Activated CD8-positive, alpha-beta T cell treated with anti-CD3 and anti-CD28 coated beads for 36 hours (primary cell): Measurements from ENCODE around the gene REPS1. TPM values are rescaled to one million over a fixed set of nuclear protein-coding genes. Genes with fewer than 3 reads are reported as not detected.
A peak's percentile ranks its signal among the peaks of the same experiment; 100 is the strongest.

Source experiments
- ATAC-seq: fragments of 200-7000 bp; cut with Tn5 transposase; one replicate; pipeline ENCODE4 v1.10.0; 2021; ENCODE audit warnings: mild to moderate bottlenecking, moderate library complexity
- CTCF ChIA-PET: fragments of 350-600 bp; sonication (Branson Sonifier 250); formaldehyde crosslinking; loops from one replicate; lab custom pipeline; 2021; ENCODE audit warnings: antibody characterized with exemption; lab: Charles Lee
- POLR2A ChIA-PET: fragments of 350-600 bp; sonication (Branson Sonifier 250); formaldehyde crosslinking; loops from one replicate; lab custom pipeline; 2021; ENCODE audit warnings: antibody characterized with exemption; lab: Charles Lee
- DNase-seq: peaks from one replicate; pipeline ENCODE4 v3.0.0-alpha.2; 2020
- H3K27ac Mint-ChIP-seq: one replicate; pipeline ENCODE4 v1.8.0; 2021; ENCODE audit warnings: mild to moderate bottlenecking, mixed read lengths
- H3K27me3 Mint-ChIP-seq: one replicate; pipeline ENCODE4 v1.8.0; 2021; ENCODE audit warnings: mixed read lengths
- H3K36me3 Mint-ChIP-seq: one replicate; pipeline ENCODE4 v1.8.0; 2021; ENCODE audit warnings: low read depth, mixed read lengths
- H3K4me1 Mint-ChIP-seq: one replicate; pipeline ENCODE4 v1.8.0; 2021; ENCODE audit warnings: low read depth, mixed read lengths
- H3K4me3 Mint-ChIP-seq: one replicate; pipeline ENCODE4 v1.8.0; 2021; ENCODE audit warnings: mild to moderate bottlenecking, moderate library complexity, mixed read lengths
- H3K9me3 Mint-ChIP-seq: one replicate; pipeline ENCODE4 v1.8.0; 2021; ENCODE audit warnings: mixed read lengths
- intact Hi-C: fragments of 100-400 bp; cut with micrococcal nuclease; formaldehyde crosslinking; loops from one replicate; pipeline ENCODE4 v1.10.0; 2022
- total RNA-seq, 2 experiments: library from RNA; stranded (reverse); gene quantifications; one replicate each; pipeline ENCODE4 v1.2.3, GENCODE V29; 2021
- TF ChIP-seq, protein P1 (sequence below): fragments of 200-600 bp; IDR thresholded peaks from one replicate; pipeline ENCODE4 v1.8.0; 2022; ENCODE audit warnings: antibody characterized with exemption, mild to moderate bottlenecking

The REPS1 gene
- total RNA-seq, 2 experiments from 2014 or later = 44.9 to 46.6 TPM

DNA sequence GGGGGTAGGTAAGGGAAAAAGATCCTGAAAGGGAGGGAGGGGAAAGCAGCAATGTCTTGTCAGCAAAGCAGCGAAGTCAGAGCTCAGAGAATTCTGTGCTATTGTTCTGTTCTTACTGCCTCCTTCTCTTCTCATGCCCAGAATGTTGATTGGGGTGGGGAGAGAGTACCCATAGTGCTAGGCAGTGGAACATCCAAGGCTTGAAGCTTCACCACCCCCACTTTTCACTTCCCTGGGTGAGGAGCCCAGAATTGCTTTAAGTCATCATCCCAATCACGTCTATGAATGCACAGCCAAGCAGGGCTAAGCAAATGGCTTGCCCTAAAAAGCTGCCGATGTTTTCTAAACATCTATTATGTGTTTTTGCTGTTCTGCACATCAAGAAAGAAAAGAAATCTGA, 16.5 kb downstream of the REPS1 start:
- Mint-ChIP-seq H3K27ac (no peak overlapping the region), H3K36me3 (peaks cover 6% of the 10 kb centered on the region), H3K4me1 (peaks cover 73% of the 10 kb centered on the region), H3K27me3 (no peaks in the 10 kb centered on the region), H3K9me3 (no peaks in the 10 kb centered on the region), H3K4me3 (no peak overlapping the region)
- ChIA-PET POLR2A (interaction anchor here (1.1 kb wide), 1 partner anchor 13 kb away, joined by 3 read pairs; no protein-coding TSS in a partner anchor), CTCF (interaction anchor here (1.3 to 1.5 kb wide), 2 partner anchors 8 to 11 kb away, joined by 3 to 4 read pairs; no protein-coding TSS in a partner anchor)
- intact Hi-C loops = no loop called here
- peak; percentile 22 for ATAC-seq
- TF ChIP-seq, protein P1, sequence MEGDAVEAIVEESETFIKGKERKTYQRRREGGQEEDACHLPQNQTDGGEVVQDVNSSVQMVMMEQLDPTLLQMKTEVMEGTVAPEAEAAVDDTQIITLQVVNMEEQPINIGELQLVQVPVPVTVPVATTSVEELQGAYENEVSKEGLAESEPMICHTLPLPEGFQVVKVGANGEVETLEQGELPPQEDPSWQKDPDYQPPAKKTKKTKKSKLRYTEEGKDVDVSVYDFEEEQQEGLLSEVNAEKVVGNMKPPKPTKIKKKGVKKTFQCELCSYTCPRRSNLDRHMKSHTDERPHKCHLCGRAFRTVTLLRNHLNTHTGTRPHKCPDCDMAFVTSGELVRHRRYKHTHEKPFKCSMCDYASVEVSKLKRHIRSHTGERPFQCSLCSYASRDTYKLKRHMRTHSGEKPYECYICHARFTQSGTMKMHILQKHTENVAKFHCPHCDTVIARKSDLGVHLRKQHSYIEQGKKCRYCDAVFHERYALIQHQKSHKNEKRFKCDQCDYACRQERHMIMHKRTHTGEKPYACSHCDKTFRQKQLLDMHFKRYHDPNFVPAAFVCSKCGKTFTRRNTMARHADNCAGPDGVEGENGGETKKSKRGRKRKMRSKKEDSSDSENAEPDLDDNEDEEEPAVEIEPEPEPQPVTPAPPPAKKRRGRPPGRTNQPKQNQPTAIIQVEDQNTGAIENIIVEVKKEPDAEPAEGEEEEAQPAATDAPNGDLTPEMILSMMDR = no peak
- DNase-seq = no peak

DNA sequence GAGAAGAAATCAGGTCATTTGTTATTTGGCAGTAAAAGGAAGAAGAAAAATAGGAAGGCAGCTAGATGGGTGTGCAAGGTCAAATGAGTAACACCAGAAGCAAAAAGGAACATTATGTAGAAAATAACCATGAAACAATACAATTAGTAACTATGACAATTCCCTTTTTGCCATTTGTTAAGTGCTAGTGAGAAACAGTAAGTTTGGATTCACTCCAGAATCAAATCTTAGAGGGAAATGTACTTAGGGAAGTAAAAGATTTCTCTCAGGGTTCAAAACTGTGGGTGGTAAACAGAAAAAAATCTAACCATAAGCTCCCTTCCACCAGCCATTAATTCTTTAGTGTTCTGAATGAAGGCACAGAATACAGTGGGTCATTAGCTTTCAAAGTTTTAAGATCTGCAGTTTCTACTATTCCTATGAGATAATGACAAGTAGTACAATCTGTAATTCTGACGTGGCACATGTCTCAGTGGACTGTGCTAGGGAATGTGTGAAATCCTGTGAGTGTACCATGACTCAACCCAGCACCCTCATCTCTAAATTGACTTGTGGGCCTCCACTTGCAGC, 17.1 kb downstream of the REPS1 start:
- no peak overlapping the region for H3K27ac Mint-ChIP-seq
- ATAC-seq (peak; percentile 96), DNase-seq (peak; percentile 52)

DNA sequence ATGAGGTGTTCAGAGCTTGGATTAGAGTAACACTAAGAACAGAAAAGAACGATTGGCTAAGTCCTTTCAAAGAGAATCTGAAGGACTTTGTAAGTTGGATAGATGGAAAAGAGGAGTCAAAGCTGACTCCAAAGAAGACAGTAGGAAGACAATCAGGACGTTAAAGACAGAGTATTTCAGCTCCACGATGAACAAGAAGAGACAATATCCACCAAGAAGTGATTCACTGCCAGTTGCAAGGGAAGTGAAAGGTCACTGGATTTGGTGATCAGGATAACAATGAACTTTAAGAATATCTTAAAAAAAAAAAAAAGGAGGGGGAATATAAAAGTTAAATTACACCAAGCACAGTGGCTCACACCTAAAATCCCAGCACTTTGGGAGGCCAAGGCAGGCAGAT, 17.9 kb downstream of the REPS1 start:
- Mint-ChIP-seq H3K4me1 (peaks cover 64% of the 10 kb centered on the region), H3K27ac (no peak overlapping the region), H3K4me3 (no peak overlapping the region), H3K9me3 (no peaks in the 10 kb centered on the region), H3K36me3 (peaks cover 6% of the 10 kb centered on the region), H3K27me3 (no peaks in the 10 kb centered on the region)
- ChIA-PET POLR2A (interaction anchor here (0.9 to 1.1 kb wide), 2 partner anchors 15 to 45 kb away, joined by 3 read pairs; no protein-coding TSS in a partner anchor), CTCF (interaction anchor here (0.8 to 1.5 kb wide), 5 partner anchors 9 to 20 kb away, joined by 3 to 5 read pairs (median 3); partner anchors contain the start of gene REPS1)
- ATAC-seq = no peak
- intact Hi-C loops = no loop called here
- DNase-seq = no peak
- TF ChIP-seq, protein P1 = no peak

More for the DNA sequence above, 17.1 kb downstream of the REPS1 start:
- TF ChIP-seq, protein P1 = no peak
- Mint-ChIP-seq H3K9me3 (no peaks in the 10 kb centered on the region), H3K27me3 (no peaks in the 10 kb centered on the region), H3K36me3 (peaks cover 6% of the 10 kb centered on the region), H3K4me3 (no peak overlapping the region), H3K4me1 (peaks cover 70% of the 10 kb centered on the region)
- CTCF ChIA-PET = interaction anchor here (1.1 to 1.5 kb wide), 4 partner anchors 8 to 18 kb away, joined by 3 to 5 read pairs (median 4); partner anchors contain the start of gene REPS1
- intact Hi-C loops = no loop called here
- POLR2A ChIA-PET = interaction anchor here (1.1 kb wide), 1 partner anchor 14 kb away, joined by 3 read pairs; no protein-coding TSS in a partner anchor

DNA sequence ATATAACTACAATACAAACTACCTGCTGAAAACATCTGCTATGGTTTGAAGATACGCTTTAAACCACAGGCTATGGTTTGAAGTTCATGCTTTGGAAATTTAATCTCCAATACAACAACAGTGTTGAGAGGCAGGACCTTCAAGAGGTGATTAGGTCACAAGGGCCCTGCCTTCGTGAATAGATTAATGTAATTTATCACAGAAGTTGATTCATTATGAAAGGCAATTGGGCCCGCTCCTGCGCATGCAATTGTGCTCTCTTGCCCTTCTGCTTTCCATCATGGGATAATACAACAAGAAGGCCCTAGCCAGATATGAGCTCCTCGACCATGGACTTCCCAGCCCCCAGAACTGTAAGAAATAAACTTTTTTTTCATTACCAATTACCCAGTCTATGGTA, 21.2 kb downstream of the REPS1 start:
- Mint-ChIP-seq H3K4me1 (peaks cover 39% of the 10 kb centered on the region), H3K9me3 (no peaks in the 10 kb centered on the region), H3K27me3 (no peaks in the 10 kb centered on the region), H3K36me3 (peaks cover 4% of the 10 kb centered on the region), H3K27ac (no peak overlapping the region), H3K4me3 (no peak overlapping the region)
- ATAC-seq = no peak
- DNase-seq = no peak
- ChIA-PET CTCF (interaction anchor here (0.8 to 1.7 kb wide), 4 partner anchors 17 to 193 kb away, joined by 3 to 4 read pairs (median 3); partner anchors contain the start of gene CCDC28A), POLR2A (interaction anchor here (0.9 kb wide), 1 partner anchor 20 kb away, joined by 3 read pairs; no protein-coding TSS in a partner anchor)
- TF ChIP-seq, protein P1 = no peak
- intact Hi-C loops = no loop called here

DNA sequence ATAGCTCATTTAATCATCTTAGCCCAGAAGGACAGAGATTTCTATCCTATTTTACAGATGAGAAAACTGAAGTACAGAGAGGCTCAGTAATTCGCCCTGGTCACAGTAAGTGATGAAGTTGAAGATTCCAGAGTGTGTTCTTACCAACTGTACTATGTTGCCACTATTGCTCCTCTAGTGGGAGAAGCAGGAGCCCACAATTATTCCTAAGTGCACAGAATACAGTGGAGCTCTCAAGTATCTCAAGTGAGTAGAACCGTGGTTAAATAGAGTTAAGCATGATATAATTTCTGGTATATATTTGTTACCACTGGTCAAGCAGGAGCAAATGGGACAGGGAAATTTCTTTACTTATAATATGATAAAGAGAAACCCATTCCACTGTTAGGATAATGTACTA, 22.1 kb downstream of the REPS1 start:
- ATAC-seq (no peak), DNase-seq (no peak)
- Mint-ChIP-seq H3K4me3 (no peak overlapping the region), H3K9me3 (no peaks in the 10 kb centered on the region), H3K27ac (no peak overlapping the region), H3K27me3 (no peaks in the 10 kb centered on the region), H3K36me3 (peaks cover 4% of the 10 kb centered on the region), H3K4me1 (peaks cover 30% of the 10 kb centered on the region)
- POLR2A ChIA-PET = no interaction called here
- TF ChIP-seq, protein P1 = no peak
- intact Hi-C loops = no loop called here
- CTCF ChIA-PET = interaction anchor here (1.7 kb wide), 1 partner anchor 23 kb away, joined by 4 read pairs; no protein-coding TSS in a partner anchor
